ENCODE data around the gene GUCA1C.

- no peak for TF ChIP-seq CTCF (IDR thresholded peaks at IDR 0.05)
- TF ChIP-seq POLR2A (IDR thresholded peaks at IDR 0.05), result no peak
Observed at GRCh38 chr3:108973019-108973418, 19.3 kb upstream of the GUCA1C start.
